Measurements from ENCODE around the gene FER1L5. TPM values are rescaled to one million over a fixed set of nuclear protein-coding genes. Genes with fewer than 3 reads are reported as not detected.

Gene FER1L5
- total and polyA plus RNA-seq, 2 of the 8 experiments (the other 6 are each of a cell fraction or from before 2014, with no cell fraction given), result 0.23 to 0.88 TPM

DNA sequence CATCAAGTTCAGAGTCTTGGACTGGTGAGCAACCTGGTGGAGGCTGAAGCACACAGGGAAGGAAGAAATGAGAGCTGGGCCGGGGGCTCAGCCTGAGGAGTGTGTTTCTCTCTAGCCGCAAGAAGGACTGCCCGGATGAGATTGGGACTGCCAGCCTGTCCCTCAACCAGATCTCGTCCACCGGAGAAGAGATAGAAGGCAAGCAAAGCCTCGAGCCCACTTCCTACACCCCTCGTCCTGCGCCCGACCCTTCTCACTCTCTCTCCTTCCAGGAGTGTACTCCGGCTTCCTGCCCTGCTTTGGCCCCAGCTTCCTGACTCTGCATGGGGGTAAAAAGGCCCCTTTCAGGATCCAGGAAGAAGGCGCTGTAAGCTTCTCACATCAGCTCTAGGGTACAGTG is 26.2 kb downstream of the FER1L5 start:
- no peak overlapping the region for H2BK120ac ChIP-seq (replicated peaks; ENCODE audit: low read depth, low read length)
- H2AFZ ChIP-seq (ENCODE audit: low read length), result no peak overlapping the region
- no peak overlapping the region for H2BK5ac ChIP-seq (ENCODE audit: low read depth, low read length)
- H3K4me3 ChIP-seq (ENCODE audit: extremely low read depth in 1 of 4, insufficient read depth in 2 of 4, low read depth in 3 of 4, low read length in 4 of 4), result no peak overlapping the region
- H3K27ac ChIP-seq (ENCODE audit: low read depth, low read length), result no peak overlapping the region
- no peak overlapping the region for H3K18ac ChIP-seq (ENCODE audit: extremely low read depth, low read length)
- H3K36me3 ChIP-seq (ENCODE audit: control insufficient read depth in 2 of 4, insufficient read depth in 4 of 4, low read length in 3 of 4), result no peaks in the 10 kb centered on the region
- no peaks in the 10 kb centered on the region for H4K20me1 ChIP-seq (replicated peaks in 1 of 2; ENCODE audit: control insufficient read depth in 1 of 2, insufficient read depth in 2 of 2, low read length in 2 of 2)
- H3K9me3 ChIP-seq (ENCODE audit: insufficient read depth in 2 of 2, low read depth in 1 of 2, low read length in 1 of 2), result peaks cover 0 to 4% of the 10 kb centered on the region in 2 experiments; a peak in 2 of 4 replicates
- H3K4me2 ChIP-seq (ENCODE audit: insufficient read depth in 1 of 2, low read depth in 2 of 2, low read length in 2 of 2), result no peak overlapping the region
- no peak overlapping the region for H4K91ac ChIP-seq (replicated peaks; ENCODE audit: insufficient read length, low read length)
- H3K23ac ChIP-seq (ENCODE audit: insufficient read length), result no peak overlapping the region
- H4K5ac ChIP-seq (ENCODE audit: insufficient read length, low read depth, low read length), result no peak overlapping the region
- TF ChIP-seq GTF2F1 (IDR thresholded peaks at IDR 0.05; ENCODE audit: borderline replicate concordance, low read depth, low read length) (no peak), SIRT6 (IDR thresholded peaks at IDR 0.05; ENCODE audit: low read length) (no peak), FOSL1 (IDR thresholded peaks at IDR 0.05; ENCODE audit: insufficient read depth, low read depth, low read length) (no peak), SIX5 (IDR thresholded peaks at IDR 0.05; ENCODE audit: low read depth, low read length) (no peak), POLR2A (IDR thresholded peaks at IDR 0.05; ENCODE audit: control extremely low read depth in 1 of 2, low read depth in 2 of 2, low read length in 2 of 2) (no peak), RXRA (IDR thresholded peaks at IDR 0.05; ENCODE audit: insufficient read depth, low read depth, low read length) (no peak), HDAC6 (IDR thresholded peaks at IDR 0.05; ENCODE audit: low read depth, low read length) (no peak), TBP (IDR thresholded peaks at IDR 0.05; ENCODE audit: low read depth, low read length) (no peak), RAD21 (IDR thresholded peaks at IDR 0.05 in 1 of 2, conservative IDR thresholded peaks at IDR 0.05 in 1 of 2; ENCODE audit: low read depth in 2 of 2, low read length in 2 of 2) (no peak)
- no peak overlapping the region for H3K9ac ChIP-seq (replicated peaks in 1 of 4; ENCODE audit: extremely low read depth in 1 of 4, low read depth in 3 of 4, low read length in 3 of 4)
- no peaks in the 10 kb centered on the region for H3K23me2 ChIP-seq (ENCODE audit: low read depth, low read length)
- ChIA-PET POLR2A (ENCODE audit: partially characterized antibody) (interaction anchor here (1.7 to 1.8 kb wide), 2 partner anchors 8 to 31 kb away, joined by 6 read pairs; partner anchors contain the start of gene KANSL3), CTCF (ENCODE audit: partially characterized antibody) (interaction anchor here (0.9 to 1.3 kb wide), 4 partner anchors 20 to 262 kb away, joined by 3 to 5 read pairs (median 4); partner anchors contain the start of gene FER1L5)
- H3K4ac ChIP-seq (replicated peaks; ENCODE audit: insufficient read length, low read depth, low read length), result no peak overlapping the region
- H4K8ac ChIP-seq (ENCODE audit: extremely low read depth, insufficient read depth, low read length), result no peak overlapping the region; the same call in 1 of the 2 replicates
- no peak for FAIRE-seq
- no peaks in the 10 kb centered on the region for H3K79me2 ChIP-seq (ENCODE audit: control insufficient read depth in 1 of 2, insufficient read depth in 2 of 2, low read length in 2 of 2)
- no peak overlapping the region for H2BK20ac ChIP-seq (ENCODE audit: low read length)
- no peak overlapping the region for H2BK15ac ChIP-seq (ENCODE audit: low read length)
- no peak for DNase-seq (ENCODE audit: low read depth in 1 of 2, low spot score in 2 of 2)
- H3K79me1 ChIP-seq (ENCODE audit: low read depth, low read length), result no peaks in the 10 kb centered on the region
- no peak overlapping the region for H2BK12ac ChIP-seq (ENCODE audit: low read depth, low read length)
- no peak overlapping the region for H3K56ac ChIP-seq (replicated peaks; ENCODE audit: insufficient read length, low read depth, low read length)
- no peak overlapping the region for H3K14ac ChIP-seq (ENCODE audit: insufficient read length)
- no peaks in the 10 kb centered on the region; a peak in 1 of 7 replicates for H3K27me3 ChIP-seq (replicated peaks in 1 of 4; ENCODE audit: control insufficient read depth in 3 of 4, extremely low read depth in 1 of 4, insufficient read depth in 3 of 4, low read length in 3 of 4)
- H2AK5ac ChIP-seq (ENCODE audit: low read depth, low read length), result no peak overlapping the region
- H3K4me1 ChIP-seq (replicated peaks in 1 of 4; ENCODE audit: control insufficient read depth in 3 of 4, insufficient read depth in 4 of 4, low read length in 3 of 4), result no peaks in the 10 kb centered on the region; a peak in 1 of 7 replicates
- WGBS, 2 experiments (ENCODE audit: extremely low coverage in 1 of 2, insufficient coverage in 1 of 2, insufficient read length in 1 of 2, insufficient replicate concordance in 2 of 2, low coverage in 1 of 2, low lambda C conversion rate in 2 of 2, missing lambda C conversion rate in 1 of 2), result 92% methylated on average over 11 of the region's 11 CpGs; no CpG with 5 or more reads in 1 of the 2 experiments
